Measurements from ENCODE around the gene CDC14C. TPM values are rescaled to one million over a fixed set of nuclear protein-coding genes. Genes with fewer than 3 reads are reported as not detected.

Gene CDC14C
- total RNA-seq, result not detected
- total RNA-seq (2013), result not detected

DNA sequence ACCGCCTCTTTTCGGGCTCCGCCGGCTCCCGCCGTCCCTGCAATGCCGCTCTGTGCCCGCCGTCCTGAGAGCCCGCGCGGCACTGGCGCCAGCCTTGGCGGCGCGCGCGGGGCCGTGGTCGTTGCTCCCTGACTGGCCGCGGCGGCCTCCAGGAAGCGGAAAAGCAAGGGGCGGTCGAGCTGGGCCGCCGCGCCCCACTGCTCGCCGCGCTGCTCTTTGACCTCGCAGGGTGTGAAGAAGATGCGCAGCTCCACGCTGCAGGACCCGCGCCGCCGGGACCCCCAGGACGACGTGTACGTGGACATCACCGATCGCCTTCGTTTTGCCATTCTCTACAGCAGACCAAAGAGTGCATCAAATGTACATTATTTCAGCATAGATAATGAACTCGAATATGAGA lies at the start of gene CDC14C:
CDC14C (plus strand) TSS at position 115 of the 400 bp plus-strand sequence; CDS start at position 241, 126 bp downstream.
- Mint-ChIP-seq H3K4me1 (no peaks in the 10 kb centered on the region), H3K27me3 (ENCODE audit: low read depth in 2 of 2) (no peaks in the 10 kb centered on the region), H3K9me3 (peaks cover 0 to 4% of the 10 kb centered on the region in 2 donors), H3K36me3 (no peaks in the 10 kb centered on the region), H3K4me3 (no peak within 1 kb of the TSS), H3K27ac (no peak within 1 kb of the TSS)
- H3K27ac ChIP-seq (ENCODE audit: low read length), result no peak within 1 kb of the TSS
- intact Hi-C loops (cut with micrococcal nuclease), result no loop called here
- ATAC-seq (no peak), DNase-seq (no peak)
- H3K4me3 ChIP-seq (ENCODE audit: low read length), result no peak within 1 kb of the TSS
- TF ChIP-seq, protein P1, sequence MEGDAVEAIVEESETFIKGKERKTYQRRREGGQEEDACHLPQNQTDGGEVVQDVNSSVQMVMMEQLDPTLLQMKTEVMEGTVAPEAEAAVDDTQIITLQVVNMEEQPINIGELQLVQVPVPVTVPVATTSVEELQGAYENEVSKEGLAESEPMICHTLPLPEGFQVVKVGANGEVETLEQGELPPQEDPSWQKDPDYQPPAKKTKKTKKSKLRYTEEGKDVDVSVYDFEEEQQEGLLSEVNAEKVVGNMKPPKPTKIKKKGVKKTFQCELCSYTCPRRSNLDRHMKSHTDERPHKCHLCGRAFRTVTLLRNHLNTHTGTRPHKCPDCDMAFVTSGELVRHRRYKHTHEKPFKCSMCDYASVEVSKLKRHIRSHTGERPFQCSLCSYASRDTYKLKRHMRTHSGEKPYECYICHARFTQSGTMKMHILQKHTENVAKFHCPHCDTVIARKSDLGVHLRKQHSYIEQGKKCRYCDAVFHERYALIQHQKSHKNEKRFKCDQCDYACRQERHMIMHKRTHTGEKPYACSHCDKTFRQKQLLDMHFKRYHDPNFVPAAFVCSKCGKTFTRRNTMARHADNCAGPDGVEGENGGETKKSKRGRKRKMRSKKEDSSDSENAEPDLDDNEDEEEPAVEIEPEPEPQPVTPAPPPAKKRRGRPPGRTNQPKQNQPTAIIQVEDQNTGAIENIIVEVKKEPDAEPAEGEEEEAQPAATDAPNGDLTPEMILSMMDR (IDR thresholded peaks at IDR 0.05), result no peak
- no peaks in the 10 kb centered on the region for H3K9me3 ChIP-seq (ENCODE audit: control insufficient read depth, insufficient read depth, low read length)
- WGBS (ENCODE audit: insufficient coverage), result 95% methylated on average over 46 of the region's 46 CpGs
- H3K4me1 ChIP-seq (ENCODE audit: control insufficient read depth, insufficient read depth, low read length), result no peaks in the 10 kb centered on the region
- no peaks in the 10 kb centered on the region for H3K27me3 ChIP-seq (ENCODE audit: control insufficient read depth, insufficient read depth, low read length)
- H3K36me3 ChIP-seq (ENCODE audit: control insufficient read depth, insufficient read depth, low read length), result no peaks in the 10 kb centered on the region

DNA sequence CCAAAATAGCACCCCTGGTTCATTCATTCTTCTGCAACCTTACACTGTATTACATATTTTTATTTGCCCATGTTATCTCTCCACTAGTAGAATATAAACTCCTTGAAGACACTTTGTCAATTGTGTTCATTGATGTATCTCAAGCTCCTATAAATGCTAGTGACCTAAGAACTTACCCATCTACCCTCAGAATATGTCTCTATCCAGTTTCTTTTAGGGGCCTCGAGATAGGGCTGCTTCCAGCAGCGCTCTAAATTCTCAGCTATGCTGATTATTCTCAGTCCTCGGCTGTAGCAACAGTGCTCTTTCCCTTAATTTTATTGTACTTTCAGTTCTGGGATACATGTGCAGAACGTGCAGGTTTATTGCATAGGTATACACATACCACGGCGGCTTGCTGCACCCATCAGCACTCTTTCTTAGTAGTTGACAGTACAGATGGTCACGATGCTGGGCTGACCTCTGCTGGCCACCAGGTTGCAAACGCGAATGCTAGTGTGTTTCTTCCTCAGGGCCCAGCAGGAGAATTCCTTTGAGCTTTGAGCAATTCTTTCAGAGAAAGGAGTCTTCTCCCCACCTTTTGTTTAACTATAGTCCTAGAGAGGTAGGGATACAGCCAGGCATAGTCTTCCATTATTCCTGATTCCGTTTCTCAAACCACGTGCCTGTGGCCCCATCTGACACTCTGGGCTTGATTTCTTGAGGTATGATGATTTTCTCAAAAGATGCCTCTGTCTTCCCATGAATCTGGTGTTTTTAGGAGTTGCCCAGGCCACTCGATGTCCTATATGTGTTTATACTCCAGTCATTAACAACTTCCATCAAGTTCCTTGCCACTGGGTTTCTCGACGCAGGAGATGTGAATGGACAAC lies 49.1 kb upstream of the CDC14C start:
- Histone ChIP-seq H3K9me3 (ENCODE audit: control insufficient read depth, insufficient read depth, low read length) (peaks cover 3% of the 10 kb centered on the region), H3K27me3 (ENCODE audit: control insufficient read depth, insufficient read depth, low read length) (no peaks in the 10 kb centered on the region), H3K4me1 (ENCODE audit: control insufficient read depth, insufficient read depth, low read length) (no peaks in the 10 kb centered on the region), H3K4me3 (ENCODE audit: low read length) (no peak overlapping the region), H3K36me3 (ENCODE audit: control insufficient read depth, insufficient read depth, low read length) (no peaks in the 10 kb centered on the region), H3K27ac (ENCODE audit: low read length) (no peak overlapping the region)
- intact Hi-C loops (cut with micrococcal nuclease), result no loop called here
- H3K4me1 Mint-ChIP-seq, result no peaks in the 10 kb centered on the region
- H3K4me3 Mint-ChIP-seq, result no peak overlapping the region
- H3K27me3 Mint-ChIP-seq (ENCODE audit: low read depth in 2 of 2), result no peaks in the 10 kb centered on the region
- no peak for ATAC-seq
- H3K9me3 Mint-ChIP-seq, result peaks cover 5 to 10% of the 10 kb centered on the region in 2 donors
- no peaks in the 10 kb centered on the region for H3K36me3 Mint-ChIP-seq
- TF ChIP-seq, protein P1 (IDR thresholded peaks at IDR 0.05), result no peak
- WGBS (ENCODE audit: insufficient coverage), result 46% methylated on average over 14 of the region's 14 CpGs
- no peak for DNase-seq
- no peak overlapping the region for H3K27ac Mint-ChIP-seq

DNA sequence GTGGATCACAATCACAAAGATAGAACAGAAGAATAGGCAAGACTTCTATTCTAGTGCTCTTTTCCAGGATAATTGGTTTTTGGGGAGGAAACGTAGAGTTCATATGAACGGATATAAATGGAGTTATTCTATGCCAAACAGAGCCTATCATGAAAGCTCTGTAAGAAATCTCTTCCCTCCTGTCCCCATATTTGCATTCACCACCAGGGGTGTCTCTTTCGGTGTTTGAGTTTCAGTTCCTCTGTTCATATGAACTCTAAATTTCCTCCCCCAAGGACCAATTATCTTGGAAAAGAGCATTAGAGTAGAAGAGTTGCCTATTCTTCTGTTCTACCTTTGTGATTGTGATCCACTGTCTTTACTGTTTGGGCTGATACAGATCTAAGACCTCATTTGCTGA lies 48.3 kb upstream of the CDC14C start:
- Histone ChIP-seq H3K27me3 (ENCODE audit: control insufficient read depth, insufficient read depth, low read length) (no peaks in the 10 kb centered on the region), H3K9me3 (ENCODE audit: control insufficient read depth, insufficient read depth, low read length) (peaks cover 3% of the 10 kb centered on the region), H3K36me3 (ENCODE audit: control insufficient read depth, insufficient read depth, low read length) (no peaks in the 10 kb centered on the region), H3K27ac (ENCODE audit: low read length) (no peak overlapping the region), H3K4me1 (ENCODE audit: control insufficient read depth, insufficient read depth, low read length) (no peaks in the 10 kb centered on the region), H3K4me3 (ENCODE audit: low read length) (no peak overlapping the region)
- TF ChIP-seq, protein P1 (IDR thresholded peaks at IDR 0.05), result no peak
- H3K36me3 Mint-ChIP-seq, result no peaks in the 10 kb centered on the region
- intact Hi-C loops (cut with micrococcal nuclease), result no loop called here
- no peak for ATAC-seq
- no peak for DNase-seq
- no peak overlapping the region for H3K27ac Mint-ChIP-seq
- H3K4me1 Mint-ChIP-seq, result no peaks in the 10 kb centered on the region
- no peak overlapping the region for H3K4me3 Mint-ChIP-seq
- H3K9me3 Mint-ChIP-seq, result peaks cover 5 to 10% of the 10 kb centered on the region in 2 donors
- no peaks in the 10 kb centered on the region for H3K27me3 Mint-ChIP-seq (ENCODE audit: low read depth in 2 of 2)
- WGBS (ENCODE audit: insufficient coverage), result 83% methylated on average over 1 of the region's 3 CpGs
